HG03097 (cell line): ENCODE measurements around the gene PSMB2.

Source experiments
- ATAC-seq: cut with Tn5 transposase; IDR thresholded peaks from one replicate; pipeline ENCODE4 v1.9.1; 2021; ENCODE audit not compliant: unreplicated experiment, low FRiP score

The PSMB2 gene

DNA sequence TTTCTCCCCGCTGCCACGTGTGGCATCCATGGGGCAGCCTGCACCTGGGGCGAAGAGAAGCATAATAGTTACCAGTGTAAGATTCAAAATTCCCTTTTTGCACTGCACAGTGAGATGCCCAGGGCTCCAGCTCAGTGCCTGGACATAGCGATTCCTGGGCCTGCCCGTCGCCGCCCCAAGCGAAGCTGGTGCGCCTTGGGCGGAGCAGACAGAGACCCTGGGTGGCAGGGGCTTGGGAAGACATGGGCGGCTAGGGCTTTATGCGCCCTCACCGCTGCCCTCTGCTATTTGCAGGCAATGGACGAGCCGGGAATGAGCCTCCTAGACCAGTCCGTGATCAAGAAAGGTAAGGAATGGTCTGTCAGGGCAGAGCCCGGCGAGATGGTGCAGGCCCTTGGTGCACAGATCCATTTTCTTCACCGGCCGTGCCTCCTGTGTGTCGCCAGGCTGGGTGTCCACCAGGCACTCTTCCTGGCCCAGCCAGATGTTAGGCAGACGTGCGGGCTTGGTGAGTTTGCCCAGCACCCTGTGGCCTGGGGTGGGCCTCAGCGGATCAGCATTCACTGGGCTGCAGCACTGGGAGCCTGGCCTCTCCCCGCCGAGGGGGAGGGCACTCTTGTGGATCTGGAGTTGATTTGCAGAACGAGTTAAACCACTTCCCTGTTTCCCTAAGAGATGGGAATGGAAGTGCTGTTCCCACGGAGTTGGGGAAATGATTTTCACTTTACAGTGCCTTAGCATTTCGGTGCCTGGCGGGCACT, 66.5 kb downstream of the PSMB2 start:
- no peak for ATAC-seq

DNA sequence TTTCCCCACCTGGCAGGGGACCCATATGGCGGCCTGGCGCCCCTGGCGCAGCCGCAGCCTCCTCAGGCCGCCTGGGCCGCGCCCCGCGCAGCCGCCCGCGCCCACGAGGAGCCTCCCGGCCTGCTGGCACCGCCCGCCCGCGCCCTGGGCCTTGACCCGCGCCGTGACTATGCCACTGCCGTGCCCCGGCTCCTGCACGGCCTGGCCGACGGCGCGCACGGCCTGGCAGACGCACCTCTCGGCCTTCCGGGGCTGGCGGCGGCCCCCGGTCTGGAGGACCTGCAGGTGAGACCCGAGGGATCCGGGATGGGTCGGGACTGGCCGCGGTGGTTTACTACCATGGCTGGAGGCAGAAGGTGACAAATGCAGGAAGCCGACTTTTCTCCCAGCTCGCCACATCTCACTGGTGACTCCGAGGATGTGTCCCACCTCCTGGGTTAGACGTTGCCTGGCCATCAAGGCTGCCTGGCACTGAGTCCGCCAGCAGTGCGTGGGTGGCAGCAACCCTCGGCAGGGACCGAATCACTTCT, 67.1 kb downstream of the PSMB2 start:
- ATAC-seq, result no peak

- ATAC-seq, result no peak
These were observed 67.9 kb downstream of the PSMB2 start, which contains the start of gene TFAP2E for GRCh38 chr1:35573198-35574124. TFAP2E (plus strand) TSS chr1:35573314; CDS start chr1:35573578, 264 bp downstream.

- ATAC-seq, result no peak
These were observed 69.0 kb downstream of the PSMB2 start for GRCh38 chr1:35572296-35572695.

GRCh38 chr1:35571263-35571662, 70.1 kb downstream of the PSMB2 start:
- no peak for ATAC-seq

DNA sequence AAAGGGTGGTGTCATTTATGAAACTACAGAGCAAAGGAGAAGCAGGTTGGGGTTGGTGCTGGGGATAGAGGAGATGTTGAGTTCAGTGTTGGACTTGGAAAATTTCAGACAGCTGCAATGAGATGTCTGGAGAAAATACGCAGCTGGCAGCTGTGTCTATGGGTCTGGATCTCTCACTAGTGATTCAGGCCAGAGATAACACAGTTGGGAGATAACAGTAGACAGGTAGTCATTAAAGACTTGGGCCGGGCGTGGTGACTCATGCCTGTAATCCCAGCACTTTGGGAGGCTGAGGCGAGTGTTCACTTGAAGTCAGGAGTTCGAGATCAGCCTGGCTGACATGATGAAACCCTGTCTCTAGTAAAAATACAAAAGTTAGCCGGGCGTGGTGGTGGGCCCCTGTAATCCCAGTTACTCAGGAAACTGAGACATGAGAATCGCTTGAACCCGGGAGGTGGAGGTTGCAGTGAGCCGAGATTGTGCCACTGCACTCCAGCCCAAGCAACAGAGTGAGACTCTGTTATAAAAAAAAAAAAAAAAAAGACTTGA, 70.7 kb downstream of the PSMB2 start:
- no peak for ATAC-seq

- no peak for ATAC-seq
These were observed 71.4 kb downstream of the PSMB2 start for GRCh38 chr1:35569936-35570335.

DNA sequence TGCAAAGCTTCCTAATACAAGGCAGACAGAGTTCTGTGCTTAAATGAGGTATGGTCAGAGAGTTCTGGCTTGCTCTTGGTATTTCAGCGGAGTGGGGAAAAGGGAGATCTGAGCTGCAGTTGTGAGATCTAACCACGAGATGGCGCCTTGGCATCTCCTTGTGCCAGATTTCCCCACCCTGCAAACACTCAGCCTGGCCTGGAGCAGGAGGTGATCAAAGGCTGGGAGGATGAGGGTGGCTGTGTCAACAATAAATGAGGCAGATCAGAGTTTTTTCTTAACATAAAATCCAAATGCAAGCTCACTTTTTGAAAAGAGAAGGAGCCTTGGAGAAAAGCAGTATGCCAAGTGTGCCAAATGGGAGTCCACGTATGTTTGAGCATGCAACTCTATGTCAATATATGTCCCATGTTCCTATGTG, 72.3 kb downstream of the PSMB2 start:
- no peak for ATAC-seq

- ATAC-seq, result no peak
These were observed 73.3 kb downstream of the PSMB2 start for GRCh38 chr1:35567947-35568558.

DNA sequence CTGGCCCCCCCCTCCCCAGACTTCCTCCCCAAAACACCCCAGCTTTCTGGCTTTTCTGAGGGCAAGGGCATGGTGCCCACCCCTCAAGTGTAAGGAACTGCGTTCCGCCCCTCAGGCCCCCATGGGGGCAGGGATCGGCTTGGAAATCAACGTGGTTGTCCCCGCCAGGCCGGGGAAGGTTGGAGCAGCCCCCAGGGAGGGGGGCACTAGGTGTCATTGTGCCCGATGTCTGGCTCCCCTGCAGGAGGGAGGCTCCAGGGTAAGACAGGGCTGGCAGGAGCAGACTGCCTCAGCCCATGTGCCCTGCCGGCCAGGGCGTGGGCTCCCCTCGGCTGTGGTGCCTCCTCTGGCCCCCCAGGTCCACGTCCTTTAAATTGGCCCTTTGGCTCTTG, 75.6 kb downstream of the PSMB2 start:
- no peak for ATAC-seq

- no peak for ATAC-seq
These were observed 76.2 kb downstream of the PSMB2 start for GRCh38 chr1:35564884-35565741.

- ATAC-seq, result no peak
These were observed 77.1 kb downstream of the PSMB2 start for GRCh38 chr1:35564037-35564883.

GRCh38 chr1:35563166-35563565, 78.2 kb downstream of the PSMB2 start:
- no peak for ATAC-seq

DNA sequence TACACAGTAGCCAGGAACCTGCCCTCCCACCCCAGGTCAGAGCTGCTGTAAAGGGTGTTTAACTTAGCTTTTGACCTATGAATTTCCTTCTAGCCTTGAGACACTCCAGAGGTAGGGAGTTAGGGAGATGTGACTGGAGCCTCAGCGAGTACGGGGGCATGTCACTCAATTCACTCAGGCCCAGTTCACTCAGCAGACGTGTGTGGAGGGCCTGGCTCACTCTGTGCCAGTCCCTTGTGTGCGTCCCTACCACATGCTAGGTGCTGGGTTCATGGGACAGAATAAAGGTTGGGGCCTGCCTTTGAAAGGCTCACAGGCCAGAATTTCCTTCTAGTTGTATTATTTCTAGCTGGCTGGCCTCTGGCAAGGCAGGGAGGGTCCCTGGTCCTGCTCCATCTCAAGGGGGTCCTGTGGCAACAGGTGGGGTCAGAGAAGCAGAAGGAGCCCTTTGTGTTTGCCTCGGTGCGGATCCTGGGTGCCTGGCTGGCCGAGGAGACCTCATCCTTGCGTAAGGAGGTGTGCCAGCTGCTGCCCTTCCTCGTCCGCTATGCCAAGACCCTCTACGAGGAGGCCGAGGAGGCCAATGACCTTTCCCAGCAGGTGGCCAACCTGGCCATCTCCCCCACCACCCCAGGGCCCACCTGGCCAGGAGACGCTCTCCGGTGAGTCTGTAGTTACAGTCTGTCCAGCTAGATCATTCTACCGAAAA, 79.2 kb downstream of the PSMB2 start:
- no peak for ATAC-seq

GRCh38 chr1:35561297-35561971, 79.9 kb downstream of the PSMB2 start:
- ATAC-seq, result no peak

- ATAC-seq, result no peak
These were observed 80.8 kb downstream of the PSMB2 start for GRCh38 chr1:35560256-35561225.
